GM18951 (cell line): ENCODE results near the gene PEAK3.

Experiments
- POLR2A ChIP-seq: IDR thresholded peaks from 4 replicates; pipeline ENCODE4 v1.6.1; 2011; ENCODE audit warnings: mild to moderate bottlenecking; ENCODE audit not compliant: insufficient read length, insufficient read depth; ENCODE audit errors: extremely low read depth
- in situ Hi-C: fragments of 300-500 bp; cut with MboI; formaldehyde crosslinking; loops from one replicate; pipeline ENCODE4 v1.12.0; 2022; ENCODE audit warnings: low sequenced_read_pairs, mixed read lengths, inconsistent platforms; ENCODE audit not compliant: unreplicated experiment

PEAK3 gene

GRCh38 chr19:2227415-2228156, 54.4 kb downstream of the PEAK3 start:
- no peak for TF ChIP-seq POLR2A
- in situ Hi-C loops: no loop called here

DNA sequence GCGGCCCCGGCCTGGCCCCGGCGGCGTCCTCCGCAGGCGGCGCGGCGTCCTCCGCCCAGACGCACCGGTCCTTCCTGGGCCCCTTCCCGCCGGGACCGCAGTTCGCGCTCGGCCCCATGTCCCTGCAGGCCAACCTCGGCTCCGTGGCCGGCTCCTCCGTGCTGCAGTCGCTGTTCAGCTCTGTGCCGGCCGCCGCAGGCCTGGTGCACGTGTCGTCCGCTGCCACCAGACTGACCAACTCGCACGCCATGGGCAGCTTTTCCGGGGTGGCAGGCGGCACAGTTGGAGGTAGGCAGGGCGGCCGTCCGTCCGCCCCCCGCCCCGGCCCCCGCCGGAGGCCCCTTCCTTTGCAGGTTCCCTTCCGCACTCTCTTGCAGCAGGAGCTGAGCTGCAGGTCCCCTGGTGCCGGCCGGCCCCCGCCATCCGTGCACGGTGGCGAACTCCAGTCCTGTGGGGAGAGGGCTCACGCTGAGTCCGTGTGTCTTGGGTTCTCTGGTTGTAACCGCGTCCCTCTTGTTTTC, 55.1 kb downstream of the PEAK3 start:
- in situ Hi-C loops: no loop called here
- no peak for TF ChIP-seq POLR2A

GRCh38 chr19:2226051-2226839, 55.7 kb downstream of the PEAK3 start:
- in situ Hi-C loops: no loop called here
- no peak for TF ChIP-seq POLR2A

- TF ChIP-seq POLR2A: no peak
- in situ Hi-C loops: no loop called here
Measured at GRCh38 chr19:2225415-2226050, 56.4 kb downstream of the PEAK3 start.

DNA sequence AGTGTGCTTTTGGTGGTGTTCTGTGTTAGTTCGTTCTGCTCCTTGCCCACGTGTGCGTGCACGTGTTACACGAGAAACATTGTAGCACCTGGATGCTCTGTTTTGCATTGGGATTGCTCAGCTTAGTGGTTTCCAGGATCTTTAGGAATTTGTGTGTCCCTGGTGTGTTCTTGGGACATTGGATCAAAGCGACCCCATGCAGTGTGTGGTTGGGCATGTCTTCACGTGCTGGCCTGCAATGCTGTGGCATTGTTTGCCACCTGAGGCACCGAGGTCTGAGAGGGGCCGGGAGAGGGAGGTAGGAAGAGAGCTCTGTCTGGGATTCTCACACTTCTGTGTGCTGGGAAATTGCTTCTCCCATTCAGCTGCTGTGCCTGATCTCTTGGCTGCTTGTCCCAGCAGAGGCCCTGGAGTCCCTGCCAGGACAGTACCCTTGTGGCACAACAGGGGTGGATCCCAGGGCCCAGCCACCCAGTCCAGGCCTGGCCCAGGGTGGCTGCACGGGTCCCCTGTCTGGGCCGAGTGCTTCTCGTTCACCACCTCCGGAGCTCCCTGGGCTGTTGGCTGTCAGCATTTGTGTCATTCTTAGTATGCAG, 57.1 kb downstream of the PEAK3 start:
- in situ Hi-C loops: no loop called here
- no peak for TF ChIP-seq POLR2A
